HCT116 (cell line): ENCODE measurements around the gene PPAT. TPM values are rescaled to one million over a fixed set of nuclear protein-coding genes. Genes with fewer than 3 reads are reported as not detected.

Source experiments
- ATAC-seq: fragments of 200-7000 bp; cut with Tn5 transposase; 2 replicates; pipeline ENCODE4 v1.9.1; 2020; ENCODE audit warnings: mild to moderate bottlenecking, moderate library complexity
- BruUV-seq: library from RNA; stranded (reverse); fragments of 400-500 nt; replicated peaks from 2 replicates; lab custom pipeline; 2021; lab: Mats Ljungman, UMichigan
- CTCF ChIA-PET: fragments of 300-600 bp; sonication (Branson Sonifier 250); formaldehyde crosslinking; loops from one replicate; lab custom pipeline; 2021; ENCODE audit warnings: antibody characterized with exemption; lab: Charles Lee
- POLR2A ChIA-PET: fragments of 300-600, 350-600 bp; sonication (Branson Sonifier 250); formaldehyde crosslinking; loops from one replicate; lab custom pipeline; 2021; ENCODE audit warnings: antibody characterized with exemption; lab: Charles Lee
- RAD21 ChIA-PET, 2 experiments: fragments of 300-600 bp; sonication (Branson Sonifier 250); formaldehyde crosslinking; loops; one replicate each; lab custom pipeline; 2023; ENCODE audit warnings: low total read pairs in 2 of 2; ENCODE audit not compliant: uncharacterized antibody in 2 of 2, unreplicated experiment in 2 of 2, low non-redundant PET in 1 of 2; lab: Charles Lee
- DNase-seq: peaks from one replicate; pipeline ENCODE4 v3.0.0-alpha.2; 2010; ENCODE audit warnings: low read depth, low spot score
- H2AFZ ChIP-seq: fragments of 200-600 bp; shearing (Covaris generic), sonication (generic); 2 replicates; pipeline ENCODE4 v1.6.1; 2017; ENCODE audit warnings: low read depth, mixed run types, mixed read lengths, antibody characterized with exemption, low read length; ENCODE audit not compliant: poor library complexity, severe bottlenecking
- H3K27ac ChIP-seq: 2 replicates; pipeline ENCODE4 v1.5.1; 2012; ENCODE audit warnings: low read depth, low read length
- H3K27me3 ChIP-seq: fragments of 200-600 bp; sonication (generic); 2 replicates; pipeline ENCODE4 v1.6.1; 2016; ENCODE audit warnings: mixed run types, low read length, mixed read lengths; ENCODE audit not compliant: insufficient read depth
- H3K36me3 ChIP-seq, 2 experiments: fragments of 200-500 bp in 1 of 2; fragments of 200-600 bp in 1 of 2; sonication (Bioruptor generic) in 1 of 2; sonication (generic) in 1 of 2; 2 replicates each; pipeline versions ENCODE4 v1.5.1 to v1.6.1; 2014 to 2016; ENCODE audit warnings: low read length in 2 of 2, inconsistent platforms in 1 of 2, mixed read lengths in 1 of 2, mixed run types in 1 of 2; ENCODE audit not compliant: insufficient read depth in 2 of 2, control insufficient read depth in 1 of 2
- H3K4me1 ChIP-seq, 2 experiments: fragments of 200-600 bp in 1 of 2; sonication (generic) in 1 of 2; 2 replicates each; pipeline versions ENCODE4 v1.5.1 to v1.6.1; 2012 to 2017; ENCODE audit warnings: low read length in 2 of 2, inconsistent platforms in 1 of 2, mild to moderate bottlenecking in 1 of 2, mixed read lengths in 1 of 2, mixed run types in 1 of 2, moderate library complexity in 1 of 2; ENCODE audit not compliant: insufficient read depth in 2 of 2, control insufficient read depth in 1 of 2
- H3K4me2 ChIP-seq: fragments of 200-600 bp; sonication (generic); 2 replicates; pipeline ENCODE4 v1.6.1; 2017; ENCODE audit warnings: mixed run types, low read length, mixed read lengths
- H3K4me3 ChIP-seq, 2 experiments: fragments of 200-600 bp in 1 of 2; sonication (generic) in 1 of 2; replicated peaks in 1 of 2; 2 replicates each; pipeline ENCODE4 v1.5.1; 2011 to 2016; ENCODE audit warnings: low read length in 2 of 2, control low read depth in 1 of 2, low read depth in 1 of 2, mild to moderate bottlenecking in 1 of 2, mixed read lengths in 1 of 2, mixed run types in 1 of 2
- H3K79me2 ChIP-seq: fragments of 200-600 bp; sonication (generic); 2 replicates; pipeline ENCODE4 v1.6.1; 2017; ENCODE audit warnings: mild to moderate bottlenecking, mixed run types, low read length, moderate library complexity, mixed read lengths; ENCODE audit not compliant: insufficient read depth
- H3K9ac ChIP-seq: fragments of 200-600 bp; sonication (generic); 2 replicates; pipeline ENCODE4 v1.6.1; 2016; ENCODE audit warnings: low read length, mixed read lengths
- H3K9me2 ChIP-seq: fragments of 200-600 bp; sonication (generic), shearing (Covaris generic); 2 replicates; pipeline ENCODE4 v1.6.1; 2017; ENCODE audit warnings: mixed run types, mild to moderate bottlenecking, moderate library complexity; ENCODE audit not compliant: insufficient read depth
- H3K9me3 ChIP-seq, 2 experiments: fragments of 200-500 bp in 1 of 2; fragments of 200-600 bp in 1 of 2; sonication (Bioruptor generic) in 1 of 2; sonication (generic) in 1 of 2; 2 replicates each; pipeline ENCODE4 v1.6.1; 2014 to 2017; ENCODE audit warnings: low read length in 2 of 2, mixed read lengths in 2 of 2, inconsistent platforms in 1 of 2, low read depth in 1 of 2, mild to moderate bottlenecking in 1 of 2, mixed run types in 1 of 2, moderate library complexity in 1 of 2; ENCODE audit not compliant: control insufficient read depth in 1 of 2, insufficient read depth in 1 of 2
- H4K20me1 ChIP-seq: fragments of 200-600 bp; sonication (generic), shearing (Covaris generic); 2 replicates; pipeline ENCODE4 v1.6.1; 2017; ENCODE audit warnings: mixed run types, mild to moderate bottlenecking, moderate library complexity; ENCODE audit not compliant: insufficient read depth
- EGR1 ChIP-seq: IDR thresholded peaks from 2 replicates; pipeline ENCODE4 v1.6.1; 2012; ENCODE audit warnings: low read depth
- SP1 ChIP-seq: IDR thresholded peaks from 2 replicates; pipeline ENCODE4 v1.6.1; 2012; ENCODE audit warnings: low read depth
- intact Hi-C: fragments of 100-400 bp; cut with micrococcal nuclease; formaldehyde crosslinking; loops from 2 replicates; pipeline ENCODE4 v1.10.0; 2022
- total RNA-seq: library from RNA; stranded (reverse); gene quantifications from one replicate; pipeline ENCODE4 v1.2.1, GENCODE V29; 2021; ENCODE audit not compliant: unreplicated experiment
- TF ChIP-seq, protein P1 (sequence below): IDR thresholded peaks from 2 replicates; pipeline ENCODE4 v1.6.1; 2012
- TF ChIP-seq, protein P2 (sequence below), 3 experiments: fragments of 200-600 bp in 1 of 3; sonication (generic) in 1 of 3; IDR thresholded peaks in 2 of 3; conservative IDR thresholded peaks in 1 of 3; 2 replicates each; pipeline ENCODE4 v1.5.1; 2012 to 2017; ENCODE audit warnings: low read depth in 2 of 3, low read length in 2 of 3, antibody characterized with exemption in 1 of 3, borderline replicate concordance in 1 of 3, control low read depth in 1 of 3, mild to moderate bottlenecking in 1 of 3, mixed read lengths in 1 of 3, mixed run types in 1 of 3, moderate library complexity in 1 of 3; ENCODE audit not compliant: insufficient read depth in 1 of 3
- TF ChIP-seq, protein P3 (sequence below): IDR thresholded peaks from 2 replicates; pipeline ENCODE4 v1.6.1; 2011; ENCODE audit warnings: mild to moderate bottlenecking, low read length, moderate library complexity; ENCODE audit not compliant: insufficient replicate concordance; ENCODE audit errors: extremely low read depth

PPAT gene
- total RNA-seq, 1 experiment from 2014 or later, result 78.6 TPM

DNA sequence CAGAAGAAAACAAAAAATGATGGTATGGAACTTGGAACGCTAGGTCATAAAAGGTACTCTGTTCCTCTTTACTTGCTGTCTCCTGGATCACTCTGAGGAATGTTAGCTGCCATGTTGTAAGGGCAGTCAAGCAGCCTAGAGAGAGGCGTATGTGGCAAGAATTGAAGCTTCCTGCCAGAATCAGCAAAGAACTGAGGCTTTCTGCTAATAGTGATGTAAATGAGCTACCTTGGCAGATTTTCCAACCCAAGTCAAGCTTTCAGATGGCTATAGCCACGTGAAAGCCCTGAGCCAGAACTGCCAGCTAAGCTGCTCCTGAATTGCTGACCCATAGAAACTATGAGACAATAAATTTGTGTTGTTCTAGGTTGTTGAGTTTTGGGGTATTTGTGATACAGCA is 86.8 kb downstream of the PPAT start:
- POLR2A ChIA-PET, result no interaction called here
- H3K79me2 ChIP-seq, result no peaks in the 10 kb centered on the region
- no peak for DNase-seq

More for the DNA sequence above, 86.8 kb downstream of the PPAT start:
- no peak for ATAC-seq
- Histone ChIP-seq H3K9ac (no peak overlapping the region), H3K27me3 (no peaks in the 10 kb centered on the region), H3K36me3 (no peaks in the 10 kb centered on the region), H3K9me3 (no peaks in the 10 kb centered on the region), H3K4me2 (no peak overlapping the region), H4K20me1 (no peaks in the 10 kb centered on the region), H3K4me3 (no peak overlapping the region)
- intact Hi-C loops, result no loop called here
- RAD21 ChIA-PET, result no interaction called here
- no TSS peak for BruUV-seq
- TF ChIP-seq, protein P1, sequence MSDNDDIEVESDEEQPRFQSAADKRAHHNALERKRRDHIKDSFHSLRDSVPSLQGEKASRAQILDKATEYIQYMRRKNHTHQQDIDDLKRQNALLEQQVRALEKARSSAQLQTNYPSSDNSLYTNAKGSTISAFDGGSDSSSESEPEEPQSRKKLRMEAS, result no peak
- TF ChIP-seq, protein P2, sequence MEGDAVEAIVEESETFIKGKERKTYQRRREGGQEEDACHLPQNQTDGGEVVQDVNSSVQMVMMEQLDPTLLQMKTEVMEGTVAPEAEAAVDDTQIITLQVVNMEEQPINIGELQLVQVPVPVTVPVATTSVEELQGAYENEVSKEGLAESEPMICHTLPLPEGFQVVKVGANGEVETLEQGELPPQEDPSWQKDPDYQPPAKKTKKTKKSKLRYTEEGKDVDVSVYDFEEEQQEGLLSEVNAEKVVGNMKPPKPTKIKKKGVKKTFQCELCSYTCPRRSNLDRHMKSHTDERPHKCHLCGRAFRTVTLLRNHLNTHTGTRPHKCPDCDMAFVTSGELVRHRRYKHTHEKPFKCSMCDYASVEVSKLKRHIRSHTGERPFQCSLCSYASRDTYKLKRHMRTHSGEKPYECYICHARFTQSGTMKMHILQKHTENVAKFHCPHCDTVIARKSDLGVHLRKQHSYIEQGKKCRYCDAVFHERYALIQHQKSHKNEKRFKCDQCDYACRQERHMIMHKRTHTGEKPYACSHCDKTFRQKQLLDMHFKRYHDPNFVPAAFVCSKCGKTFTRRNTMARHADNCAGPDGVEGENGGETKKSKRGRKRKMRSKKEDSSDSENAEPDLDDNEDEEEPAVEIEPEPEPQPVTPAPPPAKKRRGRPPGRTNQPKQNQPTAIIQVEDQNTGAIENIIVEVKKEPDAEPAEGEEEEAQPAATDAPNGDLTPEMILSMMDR (IDR thresholded peaks at IDR 0.05 in 2 of 3, conservative IDR thresholded peaks at IDR 0.05 in 1 of 3; ENCODE audit: borderline replicate concordance in 1 of 3, insufficient read depth in 1 of 3, low read depth in 2 of 3, low read length in 2 of 3), result no peak
- TF ChIP-seq, protein P3, sequence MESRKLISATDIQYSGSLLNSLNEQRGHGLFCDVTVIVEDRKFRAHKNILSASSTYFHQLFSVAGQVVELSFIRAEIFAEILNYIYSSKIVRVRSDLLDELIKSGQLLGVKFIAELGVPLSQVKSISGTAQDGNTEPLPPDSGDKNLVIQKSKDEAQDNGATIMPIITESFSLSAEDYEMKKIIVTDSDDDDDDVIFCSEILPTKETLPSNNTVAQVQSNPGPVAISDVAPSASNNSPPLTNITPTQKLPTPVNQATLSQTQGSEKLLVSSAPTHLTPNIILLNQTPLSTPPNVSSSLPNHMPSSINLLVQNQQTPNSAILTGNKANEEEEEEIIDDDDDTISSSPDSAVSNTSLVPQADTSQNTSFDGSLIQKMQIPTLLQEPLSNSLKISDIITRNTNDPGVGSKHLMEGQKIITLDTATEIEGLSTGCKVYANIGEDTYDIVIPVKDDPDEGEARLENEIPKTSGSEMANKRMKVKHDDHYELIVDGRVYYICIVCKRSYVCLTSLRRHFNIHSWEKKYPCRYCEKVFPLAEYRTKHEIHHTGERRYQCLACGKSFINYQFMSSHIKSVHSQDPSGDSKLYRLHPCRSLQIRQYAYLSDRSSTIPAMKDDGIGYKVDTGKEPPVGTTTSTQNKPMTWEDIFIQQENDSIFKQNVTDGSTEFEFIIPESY, result no peak
- TF ChIP-seq EGR1, result no peak
- TF ChIP-seq SP1, result no peak
- TF ChIP-seq, all 23 proteins: peak for 0
- Histone ChIP-seq H3K27ac (no peak overlapping the region), H3K9me2 (no peaks in the 10 kb centered on the region), H3K4me1 (no peaks in the 10 kb centered on the region), H2AFZ (no peak overlapping the region)
- CTCF ChIA-PET, result no interaction called here
